GM12873 (cell line): ENCODE data around the gene POU2F1.
A peak's percentile ranks its signal among the peaks of the same experiment; 100 is the strongest.

Source experiments
- TF ChIP-seq, protein P1 (sequence below): IDR thresholded peaks from 2 replicates; pipeline ENCODE4 v1.5.1; 2012; ENCODE audit warnings: low read depth, mild to moderate bottlenecking, moderate library complexity, low read length, control low read depth; ENCODE audit not compliant: insufficient read depth; ENCODE audit errors: missing control alignments

POU2F1 gene

DNA sequence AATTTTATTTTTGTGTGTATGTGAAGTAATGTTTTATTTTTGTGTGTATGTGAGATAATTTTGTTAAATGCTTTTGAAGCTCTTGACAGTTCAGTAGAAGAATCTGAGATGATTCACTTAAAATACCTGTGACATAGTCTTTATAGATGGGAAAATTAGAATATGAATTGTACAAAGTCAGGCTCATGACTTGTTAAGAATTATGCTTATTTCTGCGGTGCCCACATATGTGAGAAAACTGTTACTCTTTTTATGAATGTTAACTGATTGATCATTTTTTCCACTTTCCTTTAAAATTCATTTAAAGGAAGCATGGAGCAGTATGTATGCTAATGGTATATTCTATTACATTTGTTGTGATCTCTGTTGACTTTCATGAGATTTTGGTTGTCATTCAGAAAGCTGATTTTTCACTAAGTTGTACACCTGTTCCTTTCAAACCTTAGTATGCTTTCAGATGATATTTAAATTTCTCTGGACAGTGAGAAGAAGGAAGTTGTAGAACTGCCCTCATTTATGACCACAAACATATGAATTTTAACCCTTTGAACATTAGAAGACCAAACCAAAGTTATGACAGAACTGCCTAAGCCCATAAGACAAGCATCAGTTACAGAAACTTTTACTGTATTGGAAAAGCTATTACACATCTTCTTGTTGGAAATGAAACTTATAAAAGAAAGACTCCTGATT is 110.1 kb downstream of the POU2F1 start:
- TF ChIP-seq, protein P1, sequence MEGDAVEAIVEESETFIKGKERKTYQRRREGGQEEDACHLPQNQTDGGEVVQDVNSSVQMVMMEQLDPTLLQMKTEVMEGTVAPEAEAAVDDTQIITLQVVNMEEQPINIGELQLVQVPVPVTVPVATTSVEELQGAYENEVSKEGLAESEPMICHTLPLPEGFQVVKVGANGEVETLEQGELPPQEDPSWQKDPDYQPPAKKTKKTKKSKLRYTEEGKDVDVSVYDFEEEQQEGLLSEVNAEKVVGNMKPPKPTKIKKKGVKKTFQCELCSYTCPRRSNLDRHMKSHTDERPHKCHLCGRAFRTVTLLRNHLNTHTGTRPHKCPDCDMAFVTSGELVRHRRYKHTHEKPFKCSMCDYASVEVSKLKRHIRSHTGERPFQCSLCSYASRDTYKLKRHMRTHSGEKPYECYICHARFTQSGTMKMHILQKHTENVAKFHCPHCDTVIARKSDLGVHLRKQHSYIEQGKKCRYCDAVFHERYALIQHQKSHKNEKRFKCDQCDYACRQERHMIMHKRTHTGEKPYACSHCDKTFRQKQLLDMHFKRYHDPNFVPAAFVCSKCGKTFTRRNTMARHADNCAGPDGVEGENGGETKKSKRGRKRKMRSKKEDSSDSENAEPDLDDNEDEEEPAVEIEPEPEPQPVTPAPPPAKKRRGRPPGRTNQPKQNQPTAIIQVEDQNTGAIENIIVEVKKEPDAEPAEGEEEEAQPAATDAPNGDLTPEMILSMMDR: no peak

DNA sequence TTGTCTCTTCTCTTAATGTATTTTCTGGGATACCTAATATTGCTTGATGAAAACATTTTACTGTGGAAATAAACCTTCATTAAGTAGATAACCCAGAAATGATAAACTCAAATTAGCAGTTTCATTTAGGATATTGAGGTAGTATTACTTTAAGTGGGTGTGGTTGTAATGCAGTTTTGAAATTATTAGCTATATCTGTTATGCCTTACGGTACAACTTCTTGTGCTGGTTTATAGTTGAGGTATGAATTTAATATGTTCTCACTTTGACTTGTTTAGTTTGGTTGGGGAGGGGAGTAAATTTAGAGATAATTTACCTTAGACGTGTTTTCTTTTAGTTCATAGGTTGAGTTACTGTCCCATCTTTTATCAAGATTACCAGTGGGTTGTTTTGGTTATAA is 111.0 kb downstream of the POU2F1 start:
- TF ChIP-seq, protein P1: no peak

DNA sequence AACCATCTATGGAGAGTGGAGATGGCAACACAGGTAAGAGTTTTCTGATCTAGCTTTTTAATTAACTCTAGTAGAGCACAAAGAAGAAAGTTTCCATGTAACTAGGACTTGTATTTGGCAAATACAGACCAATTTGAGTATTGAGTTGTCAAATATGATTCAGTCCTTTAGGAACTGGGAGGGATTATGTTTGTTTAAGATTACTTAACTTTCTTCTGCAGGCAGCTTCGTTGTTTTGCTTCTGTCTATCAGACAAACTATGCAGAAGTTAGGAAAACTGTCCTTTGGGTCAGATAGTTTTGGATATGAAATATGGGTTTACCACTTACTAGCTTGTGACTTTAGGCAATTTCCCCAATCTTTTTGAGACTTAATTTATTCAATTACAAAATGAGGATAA is 111.8 kb downstream of the POU2F1 start:
- TF ChIP-seq, protein P1: no peak

DNA sequence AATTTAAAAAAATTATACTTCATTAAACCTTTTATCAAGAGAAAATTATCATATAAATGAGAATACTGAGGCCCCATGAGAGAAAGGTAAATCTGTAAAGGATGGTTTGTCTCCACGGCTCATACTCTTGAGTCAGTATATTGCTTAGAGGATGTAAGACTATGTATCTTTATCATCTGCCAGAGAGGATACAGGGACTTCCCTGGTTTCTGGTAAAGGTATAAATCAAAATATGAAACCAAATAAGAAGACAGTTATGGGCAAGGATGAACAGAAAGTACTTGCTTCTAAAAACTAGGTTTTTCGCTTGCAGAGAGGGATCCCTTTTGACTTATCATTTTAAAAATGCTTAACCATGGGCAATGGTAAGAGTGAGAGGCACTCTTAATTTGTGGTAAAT is 112.4 kb downstream of the POU2F1 start:
- TF ChIP-seq, protein P1: no peak

DNA sequence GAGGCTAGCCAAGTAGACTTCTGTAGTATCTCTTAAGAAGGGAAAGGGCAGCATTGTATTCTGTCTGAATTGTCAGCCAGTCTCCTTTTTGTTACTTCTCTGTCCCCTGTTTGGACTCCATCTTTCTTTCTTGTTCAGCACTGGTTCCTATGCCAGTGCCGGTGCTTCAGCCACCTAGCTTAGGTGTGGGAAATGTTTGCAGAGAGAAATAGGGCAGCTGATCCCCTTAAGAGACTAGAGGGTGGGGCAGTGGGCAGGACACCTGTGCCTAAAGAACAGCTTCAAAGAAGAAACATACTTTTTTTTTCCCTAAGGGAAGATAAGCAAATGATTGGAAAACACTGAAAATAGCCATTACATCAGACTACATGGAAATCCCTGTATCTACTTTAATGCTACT is 113.0 kb downstream of the POU2F1 start:
- TF ChIP-seq, protein P1: no peak

DNA sequence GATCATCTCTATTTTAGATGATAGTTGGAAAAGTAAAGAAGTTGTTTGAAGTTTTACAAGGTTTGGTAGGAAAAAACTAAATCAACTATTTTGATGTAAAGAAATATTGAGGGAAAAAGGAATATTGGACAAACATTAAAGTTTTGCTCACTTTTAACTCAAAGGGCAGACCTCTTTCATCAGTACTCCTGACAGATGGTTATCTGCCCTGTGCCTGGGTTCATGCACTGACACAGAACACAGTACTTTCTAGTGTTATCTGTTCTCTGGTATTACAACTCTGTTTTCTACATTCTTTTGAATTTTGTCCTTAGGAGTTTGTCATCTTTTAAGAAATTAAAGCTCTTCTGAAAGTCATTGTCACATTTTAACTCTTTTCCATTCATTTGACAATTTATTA is 118.7 kb downstream of the POU2F1 start:
- TF ChIP-seq, protein P1: no peak

DNA sequence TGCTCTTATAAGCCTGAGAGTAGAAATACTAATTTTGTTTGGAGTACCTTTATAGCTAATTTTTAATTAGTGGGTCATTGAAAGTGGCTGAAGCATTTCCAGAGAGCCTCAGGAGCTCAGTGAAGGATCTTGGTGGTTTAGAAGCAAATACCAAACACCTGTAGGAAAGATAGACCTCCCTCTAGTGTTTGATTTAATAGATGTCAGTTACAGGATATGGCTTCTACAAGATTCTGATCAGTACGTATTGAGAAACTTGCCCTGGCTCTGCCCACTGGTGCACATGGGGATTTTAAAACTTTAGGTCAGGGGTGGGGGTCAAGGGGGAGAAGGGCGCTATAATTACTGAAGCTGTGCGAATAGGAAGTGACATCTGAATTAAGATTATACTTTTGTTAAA is 122.2 kb downstream of the POU2F1 start:
- TF ChIP-seq, protein P1: peak; percentile 40
